Psoas muscle (tissue), 8 donors: ENCODE results near the gene TEP1. TPM values are rescaled to one million over a fixed set of nuclear protein-coding genes. Genes with fewer than 3 reads are reported as not detected.

ENCODE experiments used
- ATAC-seq, 4 donors: fragments of 200-7000 bp; cut with Tn5 transposase; one replicate each; pipeline ENCODE4 v1.9.1; 2020; ENCODE audit warnings: moderate library complexity in 3 of 4, mild to moderate bottlenecking in 2 of 4
- DNase-seq, 2 donors: peaks; one replicate each; pipeline ENCODE4 v3.0.0-alpha.2; 2020
- H3K27ac ChIP-seq: fragments of 200-600 bp; one replicate; pipeline ENCODE4 v1.8.0; 2022
- H3K27me3 ChIP-seq, 3 donors: fragments of 200-600 bp in 1 of 3; one replicate each; pipeline versions ENCODE4 v1.6.1 to v1.8.0; 2013 to 2022; ENCODE audit warnings: low read length in 2 of 3, mild to moderate bottlenecking in 2 of 3, moderate library complexity in 1 of 3; ENCODE audit not compliant: insufficient read depth in 3 of 3
- H3K36me3 ChIP-seq, 2 donors: fragments of 200-600 bp in 1 of 2; one replicate each; pipeline versions ENCODE4 v1.6.1 to v1.8.0; 2013 to 2022; ENCODE audit warnings: low read depth in 1 of 2, mild to moderate bottlenecking in 1 of 2, moderate library complexity in 1 of 2; ENCODE audit not compliant: insufficient read depth in 1 of 2
- H3K4me1 ChIP-seq: fragments of 200-600 bp; one replicate; pipeline ENCODE4 v1.8.0; 2022
- H3K4me3 ChIP-seq: fragments of 200-600 bp; one replicate; pipeline ENCODE4 v1.8.0; 2022; ENCODE audit warnings: mild to moderate bottlenecking
- H3K9me3 ChIP-seq: fragments of 200-600 bp; one replicate; pipeline ENCODE4 v1.8.0; 2022
- WGBS, 3 donors: extraction: QIAGEN DNeasy Blood & Tissue Kit; methylation state at CpG; one replicate each; pipeline versions ENCODE4 v1.1.6 to v1.1.7; 2013; 5-methylcytosine and 5-hydroxymethylcytosine counted together
- intact Hi-C, 2 donors: fragments of 100-400 bp; cut with DNase I; formaldehyde crosslinking; loops; one replicate each; pipeline versions ENCODE4 v1.11.0 to v1.14.2; 2022
- polyA plus RNA-seq, 3 donors: library from polyadenylated mRNA; stranded (reverse); fragments of 200-250 nt; gene quantifications; one replicate each; pipeline ENCODE4 v1.2.3, GENCODE V29; 2013
- total RNA-seq, 4 donors: library from RNA; stranded (reverse); fragmentation: NEBNext Ultra II Directional in 2 of 4; extraction: Animal tissue kit (Norgen Biotek cat#: 25700) in 2 of 4; gene quantifications; one replicate each; pipeline versions ENCODE4 v1.2.1 to v1.2.4, GENCODE V29; 2021 to 2023
- TF ChIP-seq, protein P1 (sequence below): fragments of 200-600 bp; IDR thresholded peaks from one replicate; pipeline ENCODE4 v1.8.0; 2022; ENCODE audit warnings: antibody characterized with exemption
- donor health status: healthy with polysubstance abuse.
- donor health status: DM: no; HTN: no; CAD: no; lungs with moderate emphysema.
- donor health status: Bipolar disorder and iron deficiency.
- donor health status: healthy.
- donor health status: DM: yes; HTN: yes; CAD: no.
- donor health status: DM: no; HTN: no; CAD: no.
- donor health status: DM: no; HTN: no; CAD: no.
- donor health status: DM: yes; HTN: yes; CAD: no.

TEP1 gene
- total and polyA plus RNA-seq, 7 donors = 4.2 to 44.8 (median 14.7) TPM

DNA sequence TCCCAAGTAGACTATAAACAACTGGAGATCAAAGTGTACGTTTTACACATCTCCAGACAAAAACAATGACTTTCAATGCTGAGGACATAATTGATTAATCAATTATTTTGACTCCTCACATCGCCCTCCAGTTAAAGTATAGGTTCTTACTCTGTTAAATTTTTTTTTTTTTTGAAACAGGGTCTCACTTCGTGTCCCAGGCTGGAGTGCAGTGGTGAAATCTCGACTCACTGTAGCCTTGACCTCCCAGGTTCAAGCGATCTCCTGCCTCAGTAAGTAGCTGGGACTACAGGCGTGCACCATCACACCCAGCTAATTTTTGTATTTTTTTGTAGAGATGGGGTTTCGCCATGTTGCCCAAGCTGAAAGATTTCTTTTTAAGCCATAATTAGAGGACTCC is 79.3 kb downstream of the TEP1 start:
- WGBS, 3 donors = 82 to 85% (median 84%) methylated on average over 7 of the region's 7 CpGs
- H3K9me3 ChIP-seq = no peaks in the 10 kb centered on the region
- no peak overlapping the region for H3K27ac ChIP-seq
- intact Hi-C loops = loop anchor here in 1 of 2 donors (10.0 kb wide), 1 partner anchor 351 kb away; the partner anchor contains the start of genes ANG and RNASE4
- TF ChIP-seq, protein P1, sequence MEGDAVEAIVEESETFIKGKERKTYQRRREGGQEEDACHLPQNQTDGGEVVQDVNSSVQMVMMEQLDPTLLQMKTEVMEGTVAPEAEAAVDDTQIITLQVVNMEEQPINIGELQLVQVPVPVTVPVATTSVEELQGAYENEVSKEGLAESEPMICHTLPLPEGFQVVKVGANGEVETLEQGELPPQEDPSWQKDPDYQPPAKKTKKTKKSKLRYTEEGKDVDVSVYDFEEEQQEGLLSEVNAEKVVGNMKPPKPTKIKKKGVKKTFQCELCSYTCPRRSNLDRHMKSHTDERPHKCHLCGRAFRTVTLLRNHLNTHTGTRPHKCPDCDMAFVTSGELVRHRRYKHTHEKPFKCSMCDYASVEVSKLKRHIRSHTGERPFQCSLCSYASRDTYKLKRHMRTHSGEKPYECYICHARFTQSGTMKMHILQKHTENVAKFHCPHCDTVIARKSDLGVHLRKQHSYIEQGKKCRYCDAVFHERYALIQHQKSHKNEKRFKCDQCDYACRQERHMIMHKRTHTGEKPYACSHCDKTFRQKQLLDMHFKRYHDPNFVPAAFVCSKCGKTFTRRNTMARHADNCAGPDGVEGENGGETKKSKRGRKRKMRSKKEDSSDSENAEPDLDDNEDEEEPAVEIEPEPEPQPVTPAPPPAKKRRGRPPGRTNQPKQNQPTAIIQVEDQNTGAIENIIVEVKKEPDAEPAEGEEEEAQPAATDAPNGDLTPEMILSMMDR = no peak
- peaks cover 14% of the 10 kb centered on the region for H3K4me1 ChIP-seq
- ATAC-seq = no peak
- H3K27me3 ChIP-seq = no peaks in the 10 kb centered on the region
- DNase-seq = no peak
- no peak overlapping the region for H3K4me3 ChIP-seq
- H3K36me3 ChIP-seq = peaks cover 0 to 1% of the 10 kb centered on the region in 2 donors

DNA sequence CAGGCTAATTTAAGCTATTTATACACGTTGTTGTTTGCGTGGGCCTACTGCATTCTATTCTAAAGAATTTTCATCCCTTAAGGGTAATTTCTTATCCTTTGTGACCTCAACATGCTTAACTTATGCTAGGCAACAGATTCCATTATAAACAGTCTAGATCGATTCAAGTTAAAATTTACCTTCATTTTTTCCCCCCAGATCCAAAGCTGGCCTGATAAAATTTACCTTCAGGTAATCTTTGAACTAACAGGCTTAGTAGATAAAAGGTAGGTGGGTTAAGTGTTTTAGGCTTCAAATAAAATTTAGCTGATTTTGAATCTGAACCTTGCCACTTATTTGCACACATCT is 79.8 kb downstream of the TEP1 start:
- peaks cover 0 to 7% of the 10 kb centered on the region in 2 donors for H3K36me3 ChIP-seq
- H3K27me3 ChIP-seq = no peaks in the 10 kb centered on the region
- H3K9me3 ChIP-seq = no peaks in the 10 kb centered on the region
- intact Hi-C loops = loop anchor here in 1 of 2 donors (10.0 kb wide), 1 partner anchor 351 kb away; the partner anchor contains the start of genes ANG and RNASE4
- TF ChIP-seq, protein P1 = no peak
- peaks cover 14% of the 10 kb centered on the region for H3K4me1 ChIP-seq
- peak overlapping the region; percentile 77 for H3K4me3 ChIP-seq
- 9 to 16% (median 13%) methylated on average over 3 of the region's 3 CpGs for WGBS, 3 donors
- H3K27ac ChIP-seq = peak overlapping the region; percentile 85
- peak in 1 of 4 donors; percentile 16 for ATAC-seq
- DNase-seq = no peak

DNA sequence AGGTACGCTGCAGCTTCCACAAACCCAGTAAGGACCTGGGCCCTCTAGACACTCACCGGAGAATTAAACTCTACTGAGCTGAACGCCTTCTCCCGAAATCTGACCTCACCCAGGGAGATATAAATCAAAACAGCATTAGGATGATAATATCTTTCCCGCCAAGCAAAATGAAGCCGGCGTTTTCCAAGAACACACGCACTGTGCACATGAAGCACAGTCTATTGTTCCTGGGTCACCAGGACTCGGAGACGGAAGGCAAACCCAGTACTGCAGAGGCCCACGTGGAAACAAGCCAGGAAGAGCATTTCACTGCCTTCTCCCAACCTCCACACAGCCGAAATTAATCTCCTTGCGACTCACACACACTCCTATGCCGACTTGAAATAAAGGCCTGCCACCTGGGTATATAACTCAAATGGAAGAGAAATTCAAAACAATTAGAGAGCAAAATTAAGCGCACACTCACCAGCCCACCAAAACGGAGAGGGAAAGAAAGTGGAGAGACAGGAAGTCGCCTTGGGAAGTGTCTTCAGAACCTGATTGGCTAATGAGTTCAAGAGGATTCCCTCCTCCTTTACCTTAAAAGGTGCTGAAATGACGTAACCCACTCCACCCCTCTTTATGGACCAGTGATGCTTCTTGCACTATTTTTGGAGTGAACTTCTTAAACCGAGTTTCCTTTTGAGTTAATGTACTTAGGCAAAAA is 80.4 kb downstream of the TEP1 start, which contains the start of gene CCNB1IP1:
CCNB1IP1 (minus strand) TSS at position 492 of the 706 bp plus-strand sequence. CDS start 16,756 bp downstream, outside the sequence.
- ATAC-seq = peak; percentile 96 to 99 (median 98)
- peaks cover 14% of the 10 kb centered on the region for H3K4me1 ChIP-seq
- H3K27ac ChIP-seq = peak within 1 kb of the TSS; percentile 85
- H3K27me3 ChIP-seq = no peaks in the 10 kb centered on the region
- H3K36me3 ChIP-seq = peaks cover 0 to 12% of the 10 kb centered on the region in 2 donors
- intact Hi-C loops = loop anchor here in 1 of 2 donors (10.0 kb wide), 1 partner anchor 352 kb away; the partner anchor contains the start of genes ANG and RNASE4
- peak within 1 kb of the TSS; percentile 77 for H3K4me3 ChIP-seq
- DNase-seq = peak; percentile 38 to 70
- 0% methylated on average over 19 of the region's 19 CpGs for WGBS, 3 donors
- TF ChIP-seq, protein P1 = no peak
- no peaks in the 10 kb centered on the region for H3K9me3 ChIP-seq

DNA sequence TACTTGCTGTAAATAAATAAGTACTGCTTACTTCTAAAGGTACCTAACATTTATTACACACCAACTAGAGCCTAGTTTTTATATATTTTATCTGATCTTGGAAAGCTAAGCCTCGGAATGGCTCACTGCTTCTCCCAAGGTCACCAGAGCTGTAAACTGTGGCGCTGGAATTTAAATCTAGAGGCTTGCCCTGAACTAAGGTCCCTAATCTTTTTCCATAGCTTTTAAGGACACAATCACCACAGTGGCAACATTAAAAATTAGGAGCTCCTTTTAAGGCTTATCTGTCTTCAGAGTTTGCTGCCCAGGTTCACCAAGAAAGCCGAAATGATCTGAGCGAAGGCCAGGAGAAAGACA is 80.9 kb downstream of the TEP1 start:
- ATAC-seq (peak; percentile 41 to 63 (median 48)), DNase-seq (no peak)
- H3K4me3 ChIP-seq = peak overlapping the region; percentile 77
- TF ChIP-seq, protein P1 = no peak
- intact Hi-C loops = loop anchor here in 1 of 2 donors (10.0 kb wide), 1 partner anchor 352 kb away; the partner anchor contains the start of genes ANG and RNASE4
- H3K4me1 ChIP-seq = peaks cover 17% of the 10 kb centered on the region
- H3K9me3 ChIP-seq = no peaks in the 10 kb centered on the region
- peak overlapping the region; percentile 85 for H3K27ac ChIP-seq
- no peaks in the 10 kb centered on the region for H3K27me3 ChIP-seq
- H3K36me3 ChIP-seq = peaks cover 0 to 17% of the 10 kb centered on the region in 2 donors
- WGBS, 3 donors = 1 to 3% (median 1%) methylated on average over 4 of the region's 4 CpGs
